Smooth muscle cell (in vitro differentiated cells): Measurements from ENCODE around the gene ANKRD44. TPM values are rescaled to one million over a fixed set of nuclear protein-coding genes. Genes with fewer than 3 reads are reported as not detected.

Source experiments
- DNase-seq: peaks from one replicate; lab custom pipeline; 2025; ENCODE audit not compliant: unreplicated experiment; lab: John Stamatoyannopoulos, UW
- H2AFZ ChIP-seq: fragments of 200-600 bp; sonication (generic); 2 replicates; pipeline ENCODE4 v1.6.0; 2016; ENCODE audit warnings: antibody characterized with exemption, low read depth, mild to moderate bottlenecking
- H3F3A ChIP-seq: fragments of 200-600 bp; sonication (generic); 2 replicates; pipeline ENCODE4 v1.6.0; 2017; ENCODE audit warnings: antibody characterized with exemption, low read depth
- H3K27ac ChIP-seq: fragments of 200-600 bp; sonication (generic); 2 replicates; pipeline ENCODE4 v1.5.1; 2016; ENCODE audit warnings: low read depth, mild to moderate bottlenecking
- H3K27me3 ChIP-seq: fragments of 200-600 bp; sonication (generic); 2 replicates; pipeline ENCODE4 v1.6.1; 2016; ENCODE audit warnings: low read depth, mild to moderate bottlenecking
- H3K36me3 ChIP-seq: fragments of 200-600 bp; sonication (generic); 2 replicates; pipeline ENCODE4 v1.5.1; 2016; ENCODE audit warnings: low read depth
- H3K4me1 ChIP-seq: fragments of 200-600 bp; sonication (generic); 2 replicates; pipeline ENCODE4 v1.5.1; 2016; ENCODE audit warnings: low read depth
- H3K4me2 ChIP-seq: fragments of 200-600 bp; sonication (generic); 2 replicates; pipeline ENCODE4 v1.6.0; 2016; ENCODE audit warnings: mild to moderate bottlenecking
- H3K4me3 ChIP-seq: fragments of 200-600 bp; sonication (generic); 2 replicates; pipeline ENCODE4 v1.5.1; 2016; ENCODE audit warnings: mild to moderate bottlenecking
- H3K79me2 ChIP-seq: fragments of 200-600 bp; sonication (generic); 2 replicates; pipeline ENCODE4 v1.6.0; 2016; ENCODE audit warnings: low read depth, mild to moderate bottlenecking
- H3K9ac ChIP-seq: fragments of 200-600 bp; sonication (generic); 2 replicates; pipeline ENCODE4 v1.6.0; 2016; ENCODE audit warnings: low read depth
- H3K9me3 ChIP-seq: fragments of 200-600 bp; sonication (generic); replicated peaks from 2 replicates; pipeline ENCODE4 v1.5.1; 2016; ENCODE audit warnings: low read depth
- H4K20me1 ChIP-seq: fragments of 200-600 bp; sonication (generic); 2 replicates; pipeline ENCODE4 v1.6.0; 2016; ENCODE audit warnings: low read depth
- CTCF ChIP-seq: fragments of 200-600 bp; sonication (generic); IDR thresholded peaks from 2 replicates; pipeline ENCODE4 v1.5.1; 2017; ENCODE audit warnings: borderline replicate concordance, mild to moderate bottlenecking, antibody characterized with exemption; ENCODE audit not compliant: insufficient read depth, poor library complexity, severe bottlenecking
- WGBS: methylation state at CpG from one replicate; pipeline ENCODE4 v1.1.7; 2016; ENCODE audit warnings: low lambda C conversion rate; 5-methylcytosine and 5-hydroxymethylcytosine counted together
- polyA plus RNA-seq: library from polyadenylated mRNA; unstranded; fragments of >200 nt; fragmentation: Nextera tagmentation; extraction: Ambion mirVana; gene quantifications from 2 replicates; pipeline ENCODE4 v1.2.1, GENCODE V29; 2016
- total RNA-seq: library from RNA; depleted of rRNA; stranded (reverse); fragments of >200 nt; gene quantifications from 2 replicates; pipeline ENCODE4 v1.2.3, GENCODE V29; 2014

Gene ANKRD44
- total and polyA plus RNA-seq, 2 experiments from 2014 or later, result 3.6 to 5.5 TPM

GRCh38 chr2:197174539-197175094 is 136.0 kb downstream of the ANKRD44 start:
- no peaks in the 10 kb centered on the region for H3K79me2 ChIP-seq
- H3K4me3 ChIP-seq, result no peak overlapping the region
- WGBS, result 60% methylated on average over 2 of the region's 2 CpGs
- H3K4me2 ChIP-seq, result no peak overlapping the region
- no peak for TF ChIP-seq CTCF
- H3K4me1 ChIP-seq, result no peaks in the 10 kb centered on the region
- no peak overlapping the region for H3K27ac ChIP-seq
- H4K20me1 ChIP-seq, result no peaks in the 10 kb centered on the region
- no peaks in the 10 kb centered on the region for H3F3A ChIP-seq
- DNase-seq, result no peak
- no peaks in the 10 kb centered on the region for H3K9me3 ChIP-seq
- H3K36me3 ChIP-seq, result no peaks in the 10 kb centered on the region
- no peak overlapping the region for H3K9ac ChIP-seq
- H3K27me3 ChIP-seq, result no peaks in the 10 kb centered on the region
- no peak overlapping the region for H2AFZ ChIP-seq

GRCh38 chr2:197171582-197171981 is 139.0 kb downstream of the ANKRD44 start:
- H3K27ac ChIP-seq, result no peak overlapping the region
- H3K4me1 ChIP-seq, result no peaks in the 10 kb centered on the region
- WGBS, result 98% methylated on average over 4 of the region's 4 CpGs
- no peak overlapping the region for H2AFZ ChIP-seq
- H3K9me3 ChIP-seq, result no peaks in the 10 kb centered on the region
- DNase-seq, result no peak
- no peaks in the 10 kb centered on the region for H3F3A ChIP-seq
- no peaks in the 10 kb centered on the region for H4K20me1 ChIP-seq
- H3K79me2 ChIP-seq, result no peaks in the 10 kb centered on the region
- no peak overlapping the region for H3K4me2 ChIP-seq
- no peaks in the 10 kb centered on the region for H3K36me3 ChIP-seq
- H3K27me3 ChIP-seq, result no peaks in the 10 kb centered on the region
- no peak for TF ChIP-seq CTCF
- H3K9ac ChIP-seq, result no peak overlapping the region
- no peak overlapping the region for H3K4me3 ChIP-seq

GRCh38 chr2:197170208-197170607 is 140.4 kb downstream of the ANKRD44 start:
- H3K9me3 ChIP-seq, result no peaks in the 10 kb centered on the region
- H2AFZ ChIP-seq, result no peak overlapping the region
- WGBS, result 71% methylated on average over 1 of the region's 1 CpG
- H3K4me1 ChIP-seq, result no peaks in the 10 kb centered on the region
- no peaks in the 10 kb centered on the region for H4K20me1 ChIP-seq
- no peak for DNase-seq
- no peak overlapping the region for H3K9ac ChIP-seq
- H3K4me2 ChIP-seq, result no peak overlapping the region
- no peak overlapping the region for H3K4me3 ChIP-seq
- H3K27me3 ChIP-seq, result no peaks in the 10 kb centered on the region
- no peaks in the 10 kb centered on the region for H3F3A ChIP-seq
- H3K36me3 ChIP-seq, result no peaks in the 10 kb centered on the region
- TF ChIP-seq CTCF, result no peak
- no peak overlapping the region for H3K27ac ChIP-seq
- H3K79me2 ChIP-seq, result no peaks in the 10 kb centered on the region

- Histone ChIP-seq H3K9me3 (no peaks in the 10 kb centered on the region), H3K4me3 (no peak overlapping the region), H2AFZ (no peak overlapping the region), H3K27ac (no peak overlapping the region), H3K9ac (no peak overlapping the region), H3K4me1 (no peaks in the 10 kb centered on the region), H3K36me3 (no peaks in the 10 kb centered on the region), H3F3A (no peaks in the 10 kb centered on the region), H3K27me3 (no peaks in the 10 kb centered on the region), H3K4me2 (no peak overlapping the region), H4K20me1 (no peaks in the 10 kb centered on the region), H3K79me2 (no peaks in the 10 kb centered on the region)
- 38% methylated on average over 5 of the region's 5 CpGs for WGBS
- peak; percentile 2 for DNase-seq
- peak; percentile 55 for TF ChIP-seq CTCF
Measured at GRCh38 chr2:197168705-197169104, 141.9 kb downstream of the ANKRD44 start.
